SK-N-SH (cell line): ENCODE data around the gene MRPL52.
"Not testable (repeated sequence)": the region's sequence is repeated elsewhere in the genome, so short reads cannot be mapped to it uniquely, and the experiment has no call there.

Source experiments
- CTCF ChIP-seq: fragments of 200-600 bp; sonication (generic); IDR thresholded peaks from 2 replicates; pipeline ENCODE4 v1.6.1; 2017; ENCODE audit warnings: antibody characterized with exemption, mild to moderate bottlenecking, moderate library complexity
- FOXM1 ChIP-seq: IDR thresholded peaks from 2 replicates; pipeline ENCODE4 v1.4.0; 2012; ENCODE audit warnings: low read depth, mild to moderate bottlenecking
- NRF1 ChIP-seq: IDR thresholded peaks from 2 replicates; pipeline ENCODE4 v1.6.1; 2012; ENCODE audit warnings: low read depth, mild to moderate bottlenecking, low read length
- POLR2AphosphoS5 ChIP-seq: IDR thresholded peaks from 2 replicates; pipeline ENCODE4 v1.6.1; 2012; ENCODE audit warnings: low read depth, low read length
- REST ChIP-seq: IDR thresholded peaks from 2 replicates; pipeline ENCODE4 v1.6.1; 2012; ENCODE audit warnings: mild to moderate bottlenecking, low read depth, low read length, moderate library complexity
- SIN3A ChIP-seq: IDR thresholded peaks from 2 replicates; pipeline ENCODE4 v1.6.1; 2012; ENCODE audit warnings: low read depth, mild to moderate bottlenecking, low read length, moderate library complexity, borderline replicate concordance
- USF1 ChIP-seq: IDR thresholded peaks from 2 replicates; pipeline ENCODE4 v1.4.0; 2012; ENCODE audit warnings: low read depth, borderline replicate concordance
- USF2 ChIP-seq: fragments of 150-350 bp; IDR thresholded peaks from 2 replicates; pipeline ENCODE4 v1.6.1; 2017; ENCODE audit warnings: antibody characterized with exemption, low read length, low read depth, borderline replicate concordance

GRCh38 chr14:22829076-22829660 is 519 bp upstream of the MRPL52 start:
- not testable (repeated sequence) for TF ChIP-seq REST, POLR2AphosphoS5, USF1, CTCF, SIN3A, FOXM1, NRF1, USF2
